Neural cell (in vitro differentiated cells): Measurements from ENCODE around the gene GMPPA. TPM values are rescaled to one million over a fixed set of nuclear protein-coding genes. Genes with fewer than 3 reads are reported as not detected.

ENCODE experiments used
- H2AFZ ChIP-seq: fragments of 200-600, 300-800 bp; sonication (generic), shearing (Covaris generic); 2 replicates; pipeline ENCODE4 v1.6.0; 2014; ENCODE audit warnings: low read depth, mild to moderate bottlenecking, antibody characterized with exemption, low read length, moderate library complexity
- H3F3A ChIP-seq: fragments of 200-600 bp; shearing (Covaris generic); 2 replicates; pipeline ENCODE4 v1.6.1; 2016; ENCODE audit warnings: mild to moderate bottlenecking, moderate library complexity, mixed read lengths, antibody characterized with exemption, low read length; ENCODE audit not compliant: insufficient read depth, poor library complexity, severe bottlenecking
- H3K27ac ChIP-seq: fragments of 200-600, 300-800 bp; sonication (generic), shearing (Covaris generic); 2 replicates; pipeline ENCODE4 v1.5.1; 2014; ENCODE audit warnings: mild to moderate bottlenecking, low read length, moderate library complexity
- H3K27me3 ChIP-seq: fragments of 300-800, 200-600 bp; sonication (generic), shearing (Covaris generic); 2 replicates; pipeline ENCODE4 v1.6.0; 2014; ENCODE audit warnings: mild to moderate bottlenecking, low read depth, low read length, moderate library complexity; ENCODE audit not compliant: insufficient read depth
- H3K36me3 ChIP-seq: fragments of 300-800, 200-600 bp; sonication (generic), shearing (Covaris generic); 2 replicates; pipeline ENCODE4 v1.5.1; 2014; ENCODE audit warnings: mild to moderate bottlenecking, antibody characterized with exemption, low read length, moderate library complexity; ENCODE audit not compliant: insufficient read depth
- H3K4me2 ChIP-seq: fragments of 300-800, 200-600 bp; sonication (generic), shearing (Covaris generic); 2 replicates; pipeline ENCODE4 v1.6.0; 2014; ENCODE audit warnings: mild to moderate bottlenecking, low read length
- H3K4me3 ChIP-seq: fragments of 300-800, 200-600 bp; sonication (generic), shearing (Covaris generic); 2 replicates; pipeline ENCODE4 v1.5.1; 2014; ENCODE audit warnings: mild to moderate bottlenecking, low read length, moderate library complexity
- H3K79me2 ChIP-seq: fragments of 200-600 bp; shearing (Covaris generic); replicated peaks from 2 replicates; pipeline ENCODE4 v1.6.0; 2014; ENCODE audit warnings: mild to moderate bottlenecking, low read length, moderate library complexity; ENCODE audit not compliant: insufficient read depth
- H3K9ac ChIP-seq: fragments of 300-800, 200-600 bp; sonication (generic), shearing (Covaris generic); 2 replicates; pipeline ENCODE4 v1.6.1; 2016; ENCODE audit warnings: mild to moderate bottlenecking, low read length, mixed read lengths
- H3K9me2 ChIP-seq: fragments of 200-600 bp; shearing (Covaris generic); 2 replicates; pipeline ENCODE4 v1.6.1; 2016; ENCODE audit warnings: mild to moderate bottlenecking, low read length, mixed read lengths; ENCODE audit not compliant: insufficient read depth
- H3K9me3 ChIP-seq: fragments of 200-600, 300-800 bp; sonication (generic), shearing (Covaris generic); 2 replicates; pipeline ENCODE4 v1.6.1; 2016; ENCODE audit warnings: mild to moderate bottlenecking, mixed run types, low read length, moderate library complexity, mixed read lengths
- H4K20me1 ChIP-seq: fragments of 200-600 bp; shearing (Covaris generic); 2 replicates; pipeline ENCODE4 v1.6.1; 2016; ENCODE audit warnings: mild to moderate bottlenecking, mixed run types; ENCODE audit not compliant: insufficient read depth
- CTCF ChIP-seq: fragments of 450-650 bp; IDR thresholded peaks from 2 replicates; pipeline ENCODE4 v1.5.1; 2014; ENCODE audit warnings: antibody characterized with exemption, mild to moderate bottlenecking, moderate library complexity; ENCODE audit not compliant: poor library complexity, severe bottlenecking
- EZH2 ChIP-seq: fragments of 200-600, 300-800 bp; shearing (Covaris generic), sonication (generic); IDR thresholded peaks from 2 replicates; pipeline ENCODE4 v1.6.1; 2014; ENCODE audit warnings: antibody characterized with exemption, low read length, borderline replicate concordance, mild to moderate bottlenecking; ENCODE audit not compliant: insufficient read depth, poor library complexity, severe bottlenecking
- POLR2AphosphoS5 ChIP-seq: IDR thresholded peaks from 2 replicates; pipeline ENCODE4 v1.6.1; 2012
- RAD21 ChIP-seq: fragments of 450-650 bp; conservative IDR thresholded peaks from 2 replicates; pipeline ENCODE4 v1.6.1; 2014; ENCODE audit warnings: antibody characterized with exemption, mild to moderate bottlenecking, moderate library complexity
- REST ChIP-seq: IDR thresholded peaks from 2 replicates; pipeline ENCODE4 v1.6.1; 2012; ENCODE audit warnings: borderline replicate concordance
- SMC3 ChIP-seq: fragments of 450-650 bp; conservative IDR thresholded peaks from 2 replicates; pipeline ENCODE4 v1.6.1; 2014; ENCODE audit warnings: antibody characterized with exemption, mild to moderate bottlenecking, moderate library complexity; ENCODE audit not compliant: poor library complexity
- polyA plus RNA-seq: library from polyadenylated mRNA; depleted of rRNA; stranded (reverse); fragments of >200 nt; gene quantifications from 2 replicates; pipeline ENCODE4 v1.2.3, GENCODE V29; 2014

The GMPPA gene
- polyA plus RNA-seq, 1 donor from 2014 or later = 20.4 TPM

GRCh38 chr2:219502618-219503017 is 3.9 kb downstream of the GMPPA start:
- TF ChIP-seq SMC3 = no peak
- H3K27me3 ChIP-seq = peaks cover 10% of the 10 kb centered on the region
- H2AFZ ChIP-seq = no peak overlapping the region
- H3K9me3 ChIP-seq = no peaks in the 10 kb centered on the region
- no peaks in the 10 kb centered on the region for H4K20me1 ChIP-seq
- H3K4me3 ChIP-seq = no peak overlapping the region
- no peak overlapping the region for H3K27ac ChIP-seq
- no peaks in the 10 kb centered on the region for H3K36me3 ChIP-seq
- no peaks in the 10 kb centered on the region for H3F3A ChIP-seq
- H3K79me2 ChIP-seq = no peaks in the 10 kb centered on the region
- H3K9me2 ChIP-seq = no peaks in the 10 kb centered on the region
- H3K4me2 ChIP-seq = no peak overlapping the region
- no peak overlapping the region for H3K9ac ChIP-seq

- H3K36me3 ChIP-seq = no peaks in the 10 kb centered on the region
- H3K27ac ChIP-seq = no peak overlapping the region
- no peak overlapping the region for H3K9ac ChIP-seq
- no peak overlapping the region for H2AFZ ChIP-seq
- no peak overlapping the region for H3K4me2 ChIP-seq
- no peaks in the 10 kb centered on the region for H4K20me1 ChIP-seq
- no peak overlapping the region for H3K4me3 ChIP-seq
- TF ChIP-seq REST (no peak), POLR2AphosphoS5 (no peak), RAD21 (no peak), CTCF (no peak)
- no peaks in the 10 kb centered on the region for H3K79me2 ChIP-seq
- H3K27me3 ChIP-seq = no peaks in the 10 kb centered on the region
- H3K9me3 ChIP-seq = no peaks in the 10 kb centered on the region
- H3K9me2 ChIP-seq = no peaks in the 10 kb centered on the region
- H3F3A ChIP-seq = no peaks in the 10 kb centered on the region
These were observed 6.9 kb downstream of the GMPPA start for GRCh38 chr2:219505585-219505984.

GRCh38 chr2:219506153-219506801 is 7.6 kb downstream of the GMPPA start:
- no peak overlapping the region for H2AFZ ChIP-seq
- no peaks in the 10 kb centered on the region for H3K9me3 ChIP-seq
- H3K4me2 ChIP-seq = no peak overlapping the region
- H3K79me2 ChIP-seq = no peaks in the 10 kb centered on the region
- H4K20me1 ChIP-seq = no peaks in the 10 kb centered on the region
- no peaks in the 10 kb centered on the region for H3K9me2 ChIP-seq
- TF ChIP-seq POLR2AphosphoS5 = no peak
- TF ChIP-seq EZH2 = no peak
- no peak for TF ChIP-seq REST
- TF ChIP-seq SMC3 = no peak
- H3K9ac ChIP-seq = no peak overlapping the region
- H3K36me3 ChIP-seq = no peaks in the 10 kb centered on the region
- no peaks in the 10 kb centered on the region for H3K27me3 ChIP-seq
- no peak overlapping the region for H3K4me3 ChIP-seq
- no peak overlapping the region for H3K27ac ChIP-seq
- no peaks in the 10 kb centered on the region for H3F3A ChIP-seq
